GM13976 (cell line): ENCODE data around the gene DIPK1C.

Experiments
- DNase-seq: peaks from one replicate; pipeline ENCODE4 v3.0.0; 2012; ENCODE audit warnings: low spot score
- in situ Hi-C: fragments of 300-500 bp; cut with MboI; formaldehyde crosslinking; loops from one replicate; pipeline ENCODE4 v1.12.0; 2022; ENCODE audit warnings: low sequenced_read_pairs, mixed read lengths, inconsistent platforms; ENCODE audit not compliant: unreplicated experiment
- TF ChIP-seq, protein P1 (sequence below): IDR thresholded peaks from 2 replicates; pipeline ENCODE4 v1.5.1; 2012; ENCODE audit warnings: borderline replicate concordance, mild to moderate bottlenecking; ENCODE audit not compliant: insufficient read depth; ENCODE audit errors: extremely low read depth, missing control alignments, control extremely low read depth

DIPK1C gene

DNA sequence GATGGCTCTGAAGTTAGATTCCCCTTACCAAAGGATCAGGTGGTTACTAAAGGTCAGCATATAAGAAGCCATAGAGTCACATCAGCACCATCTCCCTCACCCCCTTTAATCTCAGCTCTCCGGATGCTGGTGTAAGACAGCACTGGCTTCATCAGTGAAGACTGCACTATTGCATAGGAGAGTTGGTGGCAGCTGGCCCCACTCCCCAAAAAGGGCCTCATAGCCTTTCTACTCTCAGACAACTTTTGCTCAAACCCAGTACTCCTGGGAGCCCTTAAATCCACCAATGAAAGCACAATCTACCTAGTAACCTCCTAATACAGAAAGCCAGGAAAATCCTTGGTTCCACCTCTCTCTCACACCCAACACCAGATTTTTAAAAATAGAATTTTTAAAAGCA lies 6.9 kb upstream of the DIPK1C start:
- TF ChIP-seq, protein P1, sequence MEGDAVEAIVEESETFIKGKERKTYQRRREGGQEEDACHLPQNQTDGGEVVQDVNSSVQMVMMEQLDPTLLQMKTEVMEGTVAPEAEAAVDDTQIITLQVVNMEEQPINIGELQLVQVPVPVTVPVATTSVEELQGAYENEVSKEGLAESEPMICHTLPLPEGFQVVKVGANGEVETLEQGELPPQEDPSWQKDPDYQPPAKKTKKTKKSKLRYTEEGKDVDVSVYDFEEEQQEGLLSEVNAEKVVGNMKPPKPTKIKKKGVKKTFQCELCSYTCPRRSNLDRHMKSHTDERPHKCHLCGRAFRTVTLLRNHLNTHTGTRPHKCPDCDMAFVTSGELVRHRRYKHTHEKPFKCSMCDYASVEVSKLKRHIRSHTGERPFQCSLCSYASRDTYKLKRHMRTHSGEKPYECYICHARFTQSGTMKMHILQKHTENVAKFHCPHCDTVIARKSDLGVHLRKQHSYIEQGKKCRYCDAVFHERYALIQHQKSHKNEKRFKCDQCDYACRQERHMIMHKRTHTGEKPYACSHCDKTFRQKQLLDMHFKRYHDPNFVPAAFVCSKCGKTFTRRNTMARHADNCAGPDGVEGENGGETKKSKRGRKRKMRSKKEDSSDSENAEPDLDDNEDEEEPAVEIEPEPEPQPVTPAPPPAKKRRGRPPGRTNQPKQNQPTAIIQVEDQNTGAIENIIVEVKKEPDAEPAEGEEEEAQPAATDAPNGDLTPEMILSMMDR, result no peak
- in situ Hi-C loops, result no loop called here
- DNase-seq, result no peak

- DNase-seq, result no peak
- in situ Hi-C loops, result no loop called here
Measured at GRCh38 chr18:74463254-74463653, 6.1 kb upstream of the DIPK1C start.

DNA sequence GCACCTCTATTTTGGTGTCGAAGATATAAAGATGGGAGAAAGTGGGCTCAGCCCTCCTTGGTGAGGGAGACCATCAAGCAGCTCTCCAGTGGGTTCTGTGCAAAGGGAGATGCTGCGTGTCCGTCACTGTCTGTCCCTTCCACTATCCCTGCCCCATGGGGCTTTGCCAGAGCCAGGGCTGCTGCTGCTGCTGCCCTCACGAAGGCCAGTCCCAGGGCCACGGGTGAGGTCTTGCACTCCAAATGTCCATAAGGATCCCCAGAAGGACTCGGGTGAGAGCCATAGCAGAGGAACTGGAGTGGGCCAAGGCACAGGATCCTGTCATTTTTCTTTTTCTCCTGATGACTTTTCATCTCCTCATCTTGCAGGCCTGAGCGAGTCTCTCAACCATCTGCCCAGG lies 3.7 kb upstream of the DIPK1C start:
- TF ChIP-seq, protein P1, result no peak
- DNase-seq, result no peak
- in situ Hi-C loops, result no loop called here

More at GRCh38 chr18:74463254-74463653, 6.1 kb upstream of the DIPK1C start:
- TF ChIP-seq, protein P1, result no peak

DNA sequence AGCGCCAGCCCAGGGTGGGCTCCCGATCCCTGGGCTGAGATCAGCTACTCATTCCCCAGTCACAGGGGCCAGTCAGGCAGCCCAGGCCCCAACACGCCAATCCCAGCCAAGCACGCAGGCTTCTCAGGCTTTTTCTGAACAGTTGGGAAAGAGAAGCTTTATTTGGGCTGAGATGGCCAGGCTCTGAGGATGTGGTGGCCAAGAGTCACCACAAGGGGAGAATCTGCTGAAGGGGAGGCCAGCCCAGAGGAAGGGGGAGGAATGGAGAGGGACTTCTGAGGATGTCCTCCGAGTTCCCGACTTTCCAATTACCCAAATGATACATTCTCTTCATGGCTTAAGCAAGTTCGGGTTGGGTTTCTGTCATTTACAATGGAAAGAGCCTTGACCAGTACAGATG lies 2.8 kb upstream of the DIPK1C start:
- in situ Hi-C loops, result no loop called here
- TF ChIP-seq, protein P1, result no peak

GRCh38 chr18:74457725-74458421 lies 765 bp upstream of the DIPK1C start:
- DNase-seq, result no peak
- TF ChIP-seq, protein P1, result no peak
- in situ Hi-C loops, result no loop called here

More for the DNA sequence above, 2.8 kb upstream of the DIPK1C start:
- no peak for DNase-seq

GRCh38 chr18:74456349-74457042 lies 612 bp downstream of the DIPK1C start:
- in situ Hi-C loops, result no loop called here
- TF ChIP-seq, protein P1, result no peak
- DNase-seq, result no peak
